ENCODE measurements around the gene MT1A.

The MT1A gene

DNA sequence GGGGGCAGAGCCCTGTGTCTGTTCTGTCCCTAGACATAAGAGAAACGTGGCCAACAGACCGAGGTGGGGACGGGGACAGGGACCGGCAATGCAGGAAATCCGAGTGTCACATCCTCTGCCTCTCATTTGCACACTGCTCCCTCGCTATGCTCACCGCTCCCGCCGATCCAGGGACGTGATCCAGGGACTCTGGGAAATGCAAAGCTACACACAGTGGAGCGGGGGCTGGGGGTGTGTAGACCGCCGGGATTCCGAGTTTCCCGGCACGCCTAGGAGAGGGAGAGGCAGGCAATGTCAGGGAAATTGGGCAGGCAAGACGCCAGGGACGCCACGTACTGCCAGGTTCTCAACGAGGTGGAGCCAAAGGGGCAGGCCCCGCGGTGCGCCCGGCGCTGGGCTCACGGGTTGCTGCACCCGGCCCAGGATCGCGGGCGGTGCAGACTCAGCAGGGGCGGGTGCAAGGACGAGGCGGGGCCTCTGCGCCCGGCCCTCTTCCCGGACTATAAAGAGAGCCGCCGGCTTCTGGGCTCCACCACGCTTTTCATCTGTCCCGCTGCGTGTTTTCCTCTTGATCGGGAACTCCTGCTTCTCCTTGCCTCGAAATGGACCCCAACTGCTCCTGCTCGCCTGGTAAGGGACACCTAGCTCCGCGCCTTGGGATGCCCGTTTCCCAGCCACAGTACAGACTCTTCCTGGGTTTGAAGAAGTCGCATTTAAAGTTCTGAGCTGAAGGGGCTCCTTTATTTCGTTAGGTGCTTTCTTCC is 43.7 kb downstream of the MT1A start, which contains the start of gene MT1X:
TSS of gene MT1X (plus strand) at position 532 of the 764 bp plus-strand sequence. CDS start at position 603, 71 bp downstream.
- DNase-seq (ENCODE audit: low read depth) = peak; percentile 75

DNA sequence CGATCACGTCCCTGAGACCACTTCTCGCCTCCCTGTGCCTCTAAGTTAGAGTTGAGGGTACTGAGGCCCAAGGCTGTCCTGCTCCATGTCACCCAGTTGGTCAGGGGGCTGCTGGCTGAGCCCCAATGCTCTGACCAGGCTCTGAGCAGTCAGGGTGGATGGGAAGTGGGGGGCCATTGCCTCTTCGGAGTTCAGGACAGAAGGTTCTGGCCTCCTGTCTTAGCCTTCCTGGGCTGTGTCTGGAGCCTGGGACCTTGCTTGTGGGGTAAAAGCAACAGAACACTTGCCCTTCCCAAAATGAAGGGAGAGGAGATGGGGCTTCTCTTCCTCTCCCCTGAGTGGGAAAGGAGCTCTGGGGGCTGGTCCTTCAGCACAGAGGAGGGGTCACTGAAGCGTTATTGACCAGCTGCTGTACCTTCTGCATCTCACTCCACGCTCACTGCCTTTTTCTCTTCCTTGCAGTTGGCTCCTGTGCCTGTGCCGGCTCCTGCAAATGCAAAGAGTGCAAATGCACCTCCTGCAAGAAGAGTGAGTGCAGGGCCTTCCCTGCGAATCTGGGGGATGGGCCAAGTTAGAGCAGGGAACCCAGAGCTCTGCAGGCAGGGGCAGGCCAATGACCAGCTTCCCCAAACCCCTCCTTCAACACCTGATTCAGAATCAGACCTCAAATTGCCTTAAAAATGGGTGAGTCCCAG is 44.4 kb downstream of the MT1A start:
- DNase-seq (ENCODE audit: low read depth) = no peak

DNA sequence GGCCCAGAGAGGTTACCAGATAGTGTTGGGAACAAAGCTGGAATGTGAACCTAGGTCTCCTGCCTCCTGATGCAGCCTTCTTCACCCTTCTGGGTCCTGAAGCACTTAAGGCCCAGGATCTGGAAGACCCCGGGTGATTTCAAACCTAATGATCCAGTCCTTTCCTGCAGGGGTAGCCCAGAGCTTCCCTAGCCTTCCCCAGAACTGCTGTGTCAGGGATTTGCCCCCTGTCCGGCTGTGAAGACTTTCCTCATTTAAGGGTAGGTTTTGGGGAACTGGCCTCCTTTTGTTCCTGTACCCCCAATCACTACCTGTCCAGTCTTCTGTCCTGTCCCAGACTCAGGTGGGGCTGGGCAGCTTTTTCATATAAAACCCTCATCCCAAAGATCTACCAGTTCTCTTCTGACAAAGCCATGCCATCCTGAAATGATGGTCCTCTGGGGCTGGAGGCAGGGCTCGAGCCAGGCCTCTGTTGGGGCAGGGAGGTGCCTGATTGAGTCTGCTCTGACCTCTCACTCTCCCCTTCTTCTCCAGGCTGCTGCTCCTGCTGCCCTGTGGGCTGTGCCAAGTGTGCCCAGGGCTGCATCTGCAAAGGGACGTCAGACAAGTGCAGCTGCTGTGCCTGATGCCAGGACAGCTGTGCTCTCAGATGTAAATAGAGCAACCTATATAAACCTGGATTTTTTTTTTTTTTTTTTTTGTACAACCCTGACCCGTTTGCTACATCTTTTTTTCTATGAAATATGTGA is 45.1 kb downstream of the MT1A start:
- no peak for DNase-seq (ENCODE audit: low read depth)

DNA sequence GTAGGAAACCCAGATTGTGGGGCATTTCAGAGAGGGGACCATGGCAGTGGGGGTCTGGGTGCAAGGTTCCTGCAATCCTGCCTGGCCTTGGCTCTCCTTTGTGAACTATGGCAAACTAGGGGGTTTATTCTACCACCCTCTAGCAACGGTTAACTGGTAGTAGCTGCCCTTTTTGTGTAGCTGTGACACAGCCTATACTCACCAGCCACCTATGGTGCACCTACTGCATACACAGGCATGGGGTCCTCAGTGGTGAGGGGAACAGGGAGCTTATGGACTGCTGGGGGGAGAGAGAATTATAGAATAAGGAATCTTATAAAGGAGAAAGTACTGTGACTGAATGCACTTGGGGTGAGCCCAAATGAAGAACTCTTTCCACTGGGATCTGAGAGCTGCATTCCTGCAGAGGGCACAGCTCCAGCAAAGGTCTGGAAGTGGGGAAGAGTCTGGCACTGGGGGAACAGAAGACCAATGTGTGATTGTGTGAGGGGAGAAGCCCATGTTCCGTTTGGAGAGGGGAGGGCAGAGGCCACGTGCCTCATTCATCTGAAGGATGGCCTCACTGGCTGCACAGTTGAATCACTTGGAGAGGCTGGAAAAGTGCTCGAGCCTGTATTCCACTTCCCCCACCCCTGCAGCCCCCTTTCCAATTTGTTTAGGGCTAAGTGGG is 45.9 kb downstream of the MT1A start:
- DNase-seq (ENCODE audit: low read depth) = no peak

DNA sequence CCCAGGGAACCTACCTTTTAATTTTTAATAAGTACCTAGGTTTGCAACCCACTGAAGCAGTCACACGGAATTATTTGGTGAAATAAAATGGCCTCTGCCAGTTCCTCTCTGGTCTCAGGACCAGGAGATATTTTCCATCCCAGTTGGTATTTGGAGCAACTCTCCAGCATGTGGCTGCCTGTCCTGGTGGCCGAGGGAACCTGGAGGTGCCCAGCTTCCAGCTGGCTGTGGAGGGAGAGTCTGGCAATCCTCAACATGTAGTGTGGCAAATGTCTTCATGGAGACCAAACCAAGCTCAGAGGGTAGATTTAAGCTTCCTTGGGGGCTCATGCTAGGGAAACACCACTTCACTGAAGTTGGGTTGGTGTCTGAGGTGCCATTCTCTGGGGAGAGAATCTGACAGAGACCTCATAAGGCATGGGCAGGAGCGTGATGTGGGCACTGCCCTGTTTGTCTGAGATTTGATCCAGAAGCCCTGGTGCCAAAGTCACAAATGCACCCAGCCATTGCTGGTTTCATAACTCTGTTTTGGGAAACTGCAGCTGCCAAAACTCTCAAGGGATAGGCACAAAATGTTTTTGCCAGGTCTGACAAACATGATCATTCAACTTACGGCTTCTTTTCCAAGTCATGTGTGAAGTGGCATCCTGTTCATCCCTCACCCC is 46.6 kb downstream of the MT1A start:
- no peak for DNase-seq (ENCODE audit: low read depth)

DNA sequence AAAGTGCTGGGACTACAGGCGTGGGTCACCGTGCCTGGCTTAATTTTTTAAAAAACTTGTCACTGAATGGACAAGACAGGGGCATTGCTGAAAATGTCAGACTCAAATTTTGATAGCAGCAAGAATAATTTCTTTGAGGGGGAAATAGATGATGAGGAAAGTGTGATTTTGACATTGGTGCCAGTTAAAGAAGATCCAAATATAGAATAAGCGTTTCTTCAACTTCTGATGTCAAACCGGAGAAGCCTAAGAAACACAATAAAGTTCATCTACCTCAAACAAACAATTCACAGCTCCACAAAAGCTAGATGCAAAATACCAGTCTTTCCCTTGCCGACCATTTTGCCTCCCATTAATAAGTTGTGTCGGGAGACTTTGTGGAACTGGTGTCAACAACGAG is 48.3 kb downstream of the MT1A start:
- no peak for DNase-seq (ENCODE audit: low read depth)

DNA sequence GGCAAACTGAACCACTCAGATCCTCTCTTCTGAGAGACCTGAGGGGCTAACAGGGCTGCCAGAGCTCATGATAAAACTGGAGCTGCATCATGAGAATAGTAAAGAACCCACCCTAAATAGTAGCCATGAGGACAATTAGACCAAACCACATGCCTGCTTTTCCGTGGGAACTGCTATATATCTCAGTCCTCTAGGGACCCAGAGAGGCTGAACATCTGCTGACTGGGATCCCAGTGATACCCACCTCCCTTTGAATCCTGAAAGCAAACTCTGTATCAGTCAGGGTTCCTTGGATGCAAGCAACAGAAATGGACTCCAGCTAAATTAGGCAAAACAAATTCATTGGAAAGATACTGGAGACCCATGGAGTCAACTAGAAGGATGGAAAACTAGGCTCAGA is 50.3 kb downstream of the MT1A start:
- DNase-seq (ENCODE audit: low read depth) = no peak

DNA sequence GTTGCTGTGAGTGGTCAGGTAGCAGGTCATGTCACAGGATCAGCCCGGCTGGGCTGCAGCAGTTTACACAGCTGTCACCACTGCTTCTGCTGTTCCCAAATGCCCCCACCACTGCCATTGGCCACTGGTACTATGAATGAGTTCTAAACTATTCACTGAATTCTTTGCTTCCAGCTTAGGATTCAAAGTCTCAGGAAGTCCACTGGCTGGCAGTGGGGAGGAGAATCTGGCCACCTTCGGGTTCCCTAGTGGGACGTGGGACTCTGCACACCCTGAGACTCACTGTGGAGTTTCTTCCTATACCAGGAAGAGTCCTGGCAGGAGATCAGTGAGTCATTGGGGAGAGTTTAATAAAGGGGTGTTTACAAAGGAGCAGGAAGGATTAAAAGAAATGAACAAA is 50.7 kb downstream of the MT1A start:
- no peak for DNase-seq (ENCODE audit: low read depth)

Data from HS-5 (cell line).